ENCODE data around the gene RAD51B.

Gene RAD51B

DNA sequence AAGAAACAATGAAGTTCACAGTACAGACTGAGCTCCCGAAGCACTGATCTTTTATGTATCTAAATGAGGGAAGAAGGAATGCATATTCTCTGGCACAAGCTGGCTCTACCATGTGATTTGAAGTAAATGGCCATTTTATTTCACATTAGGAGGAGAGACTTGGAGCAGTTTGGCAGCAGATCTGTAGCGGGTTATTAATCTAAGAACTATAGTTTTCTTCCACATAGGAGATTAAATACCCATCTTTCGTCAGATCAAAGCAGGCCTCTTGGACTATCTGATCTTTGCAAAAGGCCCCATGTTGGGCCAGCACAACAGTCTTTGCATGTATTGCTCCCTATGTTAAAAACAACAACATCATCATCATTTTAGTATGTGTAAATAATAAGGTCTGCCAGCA is 495.5 kb downstream of the RAD51B start:
- DNase-seq, result no peak

DNA sequence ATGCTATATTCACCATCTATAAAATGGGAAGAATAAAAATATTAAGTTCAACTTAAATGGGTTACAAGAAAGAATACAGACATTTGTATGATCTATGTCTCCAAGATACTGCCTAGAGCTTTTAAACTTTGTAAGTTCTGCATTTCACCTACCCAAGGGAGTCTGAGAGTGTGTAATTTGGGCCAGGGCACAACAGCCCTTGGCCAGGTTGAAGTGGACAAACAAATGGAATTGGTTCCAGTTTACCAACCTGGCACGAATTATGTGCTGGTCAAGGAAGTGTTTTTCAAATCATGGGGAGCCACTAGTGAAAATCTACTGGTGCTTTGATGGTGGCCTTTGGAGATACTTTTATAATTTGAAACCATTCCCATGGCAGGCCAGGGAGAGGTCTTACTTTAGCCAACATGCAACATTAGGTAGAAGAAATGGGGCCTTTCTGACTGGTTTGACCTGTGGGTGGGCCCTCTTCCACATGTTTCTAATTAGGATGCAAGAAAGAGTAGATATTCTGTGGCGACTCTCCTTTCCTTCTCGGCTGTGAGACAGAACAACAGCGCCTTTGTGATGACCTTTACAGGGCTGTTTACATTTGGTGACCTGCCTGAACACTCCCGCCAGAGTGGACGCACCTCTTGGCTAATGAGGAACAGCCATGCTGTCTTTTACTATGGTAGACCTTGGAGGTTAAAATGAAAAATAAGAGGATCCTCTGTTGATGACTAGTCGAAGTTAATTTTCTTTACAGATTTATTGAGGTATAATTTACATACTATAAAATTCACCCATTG is 496.7 kb downstream of the RAD51B start:
- no peak for DNase-seq

DNA sequence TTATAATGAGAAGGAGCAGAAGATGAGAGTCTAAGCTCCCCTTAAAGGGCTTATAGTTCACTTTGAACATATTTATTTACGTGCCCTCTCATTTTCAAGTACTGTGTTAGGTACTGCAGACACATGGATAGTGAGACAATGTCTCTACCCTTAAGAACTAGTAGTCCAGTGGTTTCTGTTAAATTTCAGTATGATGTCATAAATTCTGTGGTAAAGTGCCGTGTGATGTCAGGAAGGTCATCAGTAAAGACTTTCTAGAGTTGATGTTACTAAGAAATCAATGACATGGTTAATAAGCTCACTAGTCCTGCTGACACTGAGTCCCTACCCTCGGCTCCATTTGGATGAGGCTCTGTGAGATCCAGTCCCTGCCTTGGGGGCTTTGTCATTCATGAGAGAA is 497.7 kb downstream of the RAD51B start:
- no peak for DNase-seq

DNA sequence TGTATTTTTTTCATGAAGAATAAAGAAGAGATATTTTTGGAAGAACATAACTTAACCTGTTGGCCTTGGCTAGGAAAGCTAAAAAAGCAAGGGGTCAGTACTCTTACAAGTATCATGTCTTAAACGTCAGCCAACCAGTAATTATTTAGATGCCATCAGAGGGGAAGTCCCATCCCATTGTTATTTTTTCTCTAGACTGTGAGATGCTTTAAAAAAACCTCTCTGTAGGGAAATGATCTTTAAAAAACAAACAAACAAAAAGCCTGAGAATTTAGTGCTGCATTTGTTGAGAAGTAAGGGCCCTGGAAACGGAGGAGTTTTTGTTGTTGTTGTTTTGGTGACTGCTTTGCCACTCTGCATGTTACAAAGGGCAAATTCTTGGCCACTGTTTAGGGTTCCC is 499.2 kb downstream of the RAD51B start:
- DNase-seq, result no peak

DNA sequence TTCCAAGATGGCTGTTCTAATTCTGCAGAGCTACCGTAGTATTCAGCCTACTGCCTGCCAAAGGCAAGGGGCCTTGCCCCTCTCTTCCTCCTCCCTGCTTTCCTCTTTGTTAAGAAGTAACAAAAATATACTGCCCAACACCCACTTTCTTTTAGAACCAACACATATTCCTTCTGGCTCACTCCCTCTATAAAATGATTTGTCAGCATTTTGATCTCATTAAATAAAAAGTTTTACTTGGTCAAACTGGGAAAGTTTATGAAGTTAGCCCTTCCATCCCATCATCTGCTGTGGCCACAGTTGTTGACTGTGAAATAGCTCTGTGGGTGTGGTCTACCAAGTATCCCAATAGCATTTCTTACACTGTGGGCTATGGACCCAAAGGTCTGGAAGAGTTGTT is 500.9 kb downstream of the RAD51B start:
- no peak for DNase-seq

DNA sequence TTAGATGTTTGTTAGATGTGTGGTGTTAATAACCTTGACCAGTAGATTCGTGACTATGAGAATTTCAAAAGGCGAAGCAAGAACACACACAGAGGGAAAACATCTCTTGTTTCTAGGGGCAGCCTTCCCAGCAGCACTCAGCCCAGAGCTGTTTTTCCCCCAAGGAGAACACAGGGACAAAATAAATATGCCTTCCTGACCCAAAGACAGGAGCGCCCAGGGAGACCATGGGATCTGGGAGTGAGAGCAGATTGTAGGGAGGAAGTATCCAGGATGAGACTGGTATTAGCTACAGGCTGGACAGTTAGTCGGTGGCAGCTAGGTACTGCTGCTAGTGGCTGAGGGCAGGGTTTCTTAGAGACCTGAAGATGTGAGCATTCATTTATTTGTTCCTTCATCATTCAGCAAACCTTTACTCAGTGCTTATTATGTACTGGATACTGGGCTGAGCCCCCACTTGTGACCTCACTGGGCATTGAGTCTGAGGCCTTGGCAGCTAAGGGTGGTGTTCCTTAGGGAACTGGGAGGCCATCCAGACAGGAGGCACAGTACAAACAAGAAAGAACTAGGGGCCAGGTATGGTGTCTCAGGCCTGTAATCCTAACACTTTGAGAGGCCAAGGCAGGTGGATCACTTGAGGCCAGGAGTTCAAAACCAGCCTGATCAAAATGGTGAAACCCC is 503.5 kb downstream of the RAD51B start:
- DNase-seq, result no peak

DNA sequence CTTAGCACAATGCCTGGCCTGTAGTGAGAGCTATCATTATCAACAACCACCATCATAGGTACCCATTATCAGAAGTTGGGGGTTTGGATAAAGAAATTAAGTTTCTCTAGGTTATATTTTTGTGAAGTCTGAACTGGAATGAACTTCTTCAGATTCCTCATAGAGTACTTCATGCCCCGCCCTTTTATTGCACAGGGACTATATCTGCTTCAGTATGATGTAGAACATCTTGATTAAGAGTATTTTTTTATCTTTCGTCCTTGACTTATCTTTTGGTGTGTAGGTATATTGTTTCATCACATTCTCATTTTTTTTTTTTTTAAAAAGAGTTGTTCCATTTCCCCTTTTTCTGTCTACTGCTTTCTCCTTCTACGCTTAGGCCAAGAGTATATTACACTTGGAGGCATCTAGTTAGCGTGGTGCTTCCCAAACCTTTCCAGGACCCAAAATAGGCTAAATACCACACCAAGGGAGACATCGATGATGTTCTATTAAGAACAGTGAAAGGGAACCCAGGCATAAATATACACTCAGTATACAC is 505.8 kb downstream of the RAD51B start:
- no peak for DNase-seq

DNA sequence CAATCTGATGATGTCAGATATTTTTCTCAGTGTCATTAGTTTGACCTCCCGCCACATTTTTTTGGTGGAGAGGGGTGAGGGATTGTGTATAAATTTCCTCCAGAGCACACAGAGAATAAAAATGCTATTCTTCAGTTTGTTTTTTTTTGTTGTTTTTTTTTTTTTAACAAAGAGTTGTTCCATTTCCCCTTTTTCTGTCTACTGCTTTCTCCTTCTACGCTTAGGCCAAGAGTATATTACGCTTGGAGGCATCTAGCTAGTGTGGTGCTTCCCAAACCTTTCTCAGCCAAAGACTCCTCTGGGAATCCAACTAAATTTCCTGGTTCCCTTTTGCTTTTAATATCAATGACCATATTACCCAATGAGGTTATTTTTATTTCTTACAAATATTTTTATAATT is 507.7 kb downstream of the RAD51B start:
- no peak for DNase-seq

DNA sequence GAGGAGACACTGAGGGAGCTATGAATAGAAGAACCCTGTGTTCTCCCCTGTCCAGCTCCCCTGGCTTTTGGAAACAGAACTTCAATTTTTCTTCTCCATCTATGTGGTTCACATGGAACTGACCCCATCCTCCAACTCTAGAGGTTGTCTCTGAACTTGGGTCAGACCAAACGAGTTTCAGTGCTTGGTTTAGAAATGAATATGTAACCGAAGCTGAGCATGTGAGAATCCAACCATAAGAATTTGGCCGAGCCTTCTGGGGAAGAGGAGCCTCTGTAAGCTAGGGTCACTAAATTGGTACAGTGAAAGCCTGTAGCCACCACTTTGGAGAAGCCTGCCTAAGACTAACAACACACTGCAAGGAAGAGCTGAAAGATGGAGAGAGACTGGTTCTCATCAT is 508.9 kb downstream of the RAD51B start:
- no peak for DNase-seq

DNA sequence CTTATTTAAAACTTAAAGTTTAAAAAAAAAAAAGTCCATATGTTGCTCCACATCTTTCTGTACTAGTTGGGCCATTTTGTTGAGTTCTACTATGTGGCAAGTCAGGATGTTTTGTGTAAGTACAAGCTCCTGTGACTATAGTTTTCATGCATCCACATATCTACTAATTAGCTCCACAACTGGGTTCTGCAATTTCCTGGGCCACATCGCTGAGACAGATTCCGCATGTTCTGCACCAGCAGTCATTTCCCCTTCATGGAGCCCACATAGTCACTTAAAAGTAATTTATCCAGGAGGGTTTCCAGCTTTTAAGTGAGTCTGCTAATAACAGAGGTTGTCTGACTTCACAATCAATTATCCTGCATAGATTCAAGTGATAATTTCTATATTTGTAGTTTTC is 511.8 kb downstream of the RAD51B start:
- no peak for DNase-seq

DNA sequence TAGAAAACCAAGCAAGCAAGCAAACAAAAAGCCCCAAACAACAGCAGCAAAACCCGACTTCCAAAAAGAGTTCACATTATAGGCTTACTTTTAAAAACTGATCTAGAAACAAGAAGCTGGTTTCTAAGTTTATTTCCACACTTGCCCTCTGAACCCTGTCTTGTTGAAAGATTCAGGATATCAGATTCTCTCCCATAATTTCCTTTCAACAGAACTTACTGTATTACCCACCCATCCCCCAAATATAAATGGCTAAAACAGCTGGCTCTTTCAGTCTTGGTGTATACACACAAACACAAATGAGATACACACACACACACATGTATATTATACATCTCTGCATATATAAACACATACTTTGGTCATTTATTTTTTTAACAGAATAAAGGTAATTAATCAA is 512.4 kb downstream of the RAD51B start:
- no peak for DNase-seq

DNA sequence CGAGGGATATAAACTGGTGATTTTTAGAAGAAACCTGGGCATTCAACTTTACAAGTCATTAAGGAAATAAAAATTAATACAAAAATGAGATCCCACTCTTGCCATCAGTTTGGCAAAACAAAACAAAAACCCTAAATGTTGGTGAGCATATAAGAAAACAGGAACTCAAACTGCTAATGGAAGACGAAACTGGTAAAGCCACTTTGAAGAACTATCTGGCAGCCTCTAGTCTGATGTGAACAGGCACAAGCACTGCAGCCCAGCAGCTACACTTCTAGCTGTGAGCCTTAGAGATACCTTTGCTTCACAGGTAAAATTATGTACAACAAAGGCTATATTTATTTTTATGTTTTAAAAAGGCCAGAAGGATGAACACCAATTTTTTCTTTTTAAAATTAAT is 513.7 kb downstream of the RAD51B start:
- no peak for DNase-seq

DNA sequence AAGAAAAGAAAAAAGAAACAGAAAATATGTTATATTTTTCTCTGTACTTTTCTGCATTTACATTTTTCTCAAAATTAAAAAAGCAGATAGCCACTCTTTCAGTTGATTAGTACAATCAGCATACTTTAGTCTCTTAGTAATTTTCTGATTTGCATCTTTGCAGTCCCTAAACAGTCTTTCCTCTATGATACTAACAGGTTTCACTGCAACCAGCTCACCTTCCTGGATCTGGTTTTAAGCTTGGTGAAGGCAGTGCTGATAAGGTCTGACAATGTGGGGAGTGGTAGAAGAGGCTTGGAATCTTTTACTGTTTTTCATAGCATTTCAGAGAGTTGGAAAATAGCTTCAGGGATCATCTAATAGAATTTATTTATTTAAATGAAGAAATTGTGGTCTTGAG is 515.7 kb downstream of the RAD51B start:
- no peak for DNase-seq

DNA sequence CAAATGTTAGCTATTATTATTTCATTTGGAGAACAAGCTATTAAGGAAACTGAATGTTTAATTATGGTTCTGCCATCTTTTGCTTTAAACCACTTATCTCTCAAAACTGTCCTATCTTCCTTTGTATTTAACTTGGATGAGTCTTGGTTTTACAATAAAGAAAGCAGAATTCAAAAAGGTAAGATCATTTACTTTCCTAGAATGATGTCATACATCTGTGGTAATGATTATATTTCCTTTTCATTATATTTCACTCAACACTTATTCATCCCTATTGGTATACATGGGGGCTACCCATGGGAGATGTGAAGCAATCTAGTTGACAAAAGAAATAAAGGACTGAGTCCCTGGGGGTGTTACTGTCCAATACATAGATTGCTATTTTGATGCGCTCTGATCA is 516.6 kb downstream of the RAD51B start:
- DNase-seq, result no peak

DNA sequence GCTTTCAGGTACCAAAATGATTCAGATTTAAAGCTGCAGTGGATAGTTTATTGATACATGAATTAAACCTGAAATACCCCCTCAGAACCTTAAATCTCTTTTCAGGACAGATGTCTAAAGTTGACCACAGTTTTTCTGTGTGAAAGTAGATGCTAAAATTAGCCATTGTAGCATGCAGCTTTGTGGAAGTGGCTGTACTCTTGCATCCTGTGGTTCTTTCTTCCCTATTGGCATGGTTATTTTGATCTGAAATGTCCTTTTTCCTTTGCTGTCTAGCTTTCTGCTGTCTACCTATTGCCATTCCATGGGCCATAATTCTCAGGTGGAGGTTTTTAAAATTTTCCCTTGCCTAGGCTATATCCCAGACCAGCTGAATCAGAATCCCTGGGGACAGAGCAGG is 517.7 kb downstream of the RAD51B start:
- DNase-seq, result no peak

DNA sequence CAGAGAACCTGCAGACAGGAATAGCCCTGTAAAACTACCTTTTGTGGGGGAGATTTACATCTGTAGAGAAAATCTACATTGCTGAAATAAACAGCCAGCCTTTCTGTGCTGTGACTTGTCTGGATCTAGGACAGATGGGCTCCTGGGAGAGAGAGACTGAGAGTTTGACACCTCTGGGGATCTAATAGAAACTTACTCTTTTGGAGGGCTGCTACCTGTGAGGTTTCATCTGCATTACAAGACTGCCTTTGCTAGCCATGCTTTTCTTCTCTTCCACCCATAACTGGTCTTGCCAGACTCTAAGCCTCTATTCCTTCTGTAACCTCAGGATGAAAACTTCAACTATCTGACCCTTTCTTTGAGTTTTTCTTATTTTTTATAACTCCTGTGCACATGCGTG is 520.7 kb downstream of the RAD51B start:
- no peak for DNase-seq

DNA sequence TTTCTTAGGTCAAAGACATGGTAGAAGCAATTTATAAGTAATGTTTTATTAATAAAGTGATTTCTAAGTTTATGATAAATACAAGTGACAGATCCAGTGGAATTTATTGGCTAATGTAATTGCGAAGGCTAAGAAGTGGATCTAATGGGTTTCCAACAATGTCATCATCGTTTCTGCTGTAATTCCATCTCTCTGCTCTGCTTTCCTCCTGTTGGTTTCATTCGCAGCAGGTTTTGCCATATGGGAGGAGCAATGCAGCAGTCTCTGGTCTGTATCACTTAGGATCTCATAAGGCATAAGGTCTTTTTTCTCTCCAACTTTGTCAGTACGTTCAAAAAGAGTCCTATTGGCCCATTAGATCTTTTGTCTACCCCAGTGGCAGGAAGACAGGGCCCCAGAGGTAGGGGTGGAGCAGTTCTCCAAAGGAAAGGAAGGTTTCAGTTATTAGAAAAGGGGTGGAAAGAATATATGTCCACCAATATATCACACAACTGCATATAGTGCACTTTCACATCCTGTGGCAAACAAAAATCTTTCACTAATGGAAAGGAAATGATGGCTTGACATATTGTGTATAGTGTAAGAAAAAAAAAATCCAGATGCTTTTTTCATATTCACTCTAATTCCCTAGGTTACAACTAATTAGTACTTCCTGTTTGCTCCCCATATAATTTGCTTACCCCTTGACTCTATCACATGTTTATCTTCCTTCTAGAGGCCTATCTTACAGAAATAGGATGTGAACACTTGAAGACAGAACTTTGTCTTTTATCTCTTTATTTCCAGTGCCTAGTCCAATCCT is 522.0 kb downstream of the RAD51B start:
- DNase-seq, result no peak

DNA sequence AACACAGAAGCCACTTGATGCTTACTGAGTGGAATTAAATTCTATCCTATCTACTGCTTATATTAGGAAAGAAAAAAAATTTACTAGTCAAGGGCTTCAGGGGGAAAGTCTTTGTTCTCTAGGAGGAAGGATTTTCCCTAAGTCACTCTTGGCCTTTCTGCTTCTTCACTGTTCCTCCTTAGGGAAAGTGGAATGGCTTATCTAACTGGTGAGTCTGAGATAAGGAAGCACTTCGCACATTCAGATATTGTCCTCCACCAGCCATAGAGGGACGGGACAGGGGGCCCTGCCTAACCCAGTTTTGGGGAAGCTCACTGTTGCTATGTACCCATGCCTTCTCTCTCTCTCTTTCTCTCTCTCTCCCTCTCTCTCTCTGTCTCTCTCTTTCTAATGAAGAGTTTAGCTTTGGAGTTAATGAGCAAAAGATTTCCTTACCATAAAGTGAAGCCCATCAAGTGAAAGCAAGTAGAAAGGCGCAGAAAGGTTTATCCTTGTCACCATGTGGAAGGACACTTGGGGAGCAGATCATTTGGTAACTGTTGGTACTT is 522.7 kb downstream of the RAD51B start:
- no peak for DNase-seq

DNA sequence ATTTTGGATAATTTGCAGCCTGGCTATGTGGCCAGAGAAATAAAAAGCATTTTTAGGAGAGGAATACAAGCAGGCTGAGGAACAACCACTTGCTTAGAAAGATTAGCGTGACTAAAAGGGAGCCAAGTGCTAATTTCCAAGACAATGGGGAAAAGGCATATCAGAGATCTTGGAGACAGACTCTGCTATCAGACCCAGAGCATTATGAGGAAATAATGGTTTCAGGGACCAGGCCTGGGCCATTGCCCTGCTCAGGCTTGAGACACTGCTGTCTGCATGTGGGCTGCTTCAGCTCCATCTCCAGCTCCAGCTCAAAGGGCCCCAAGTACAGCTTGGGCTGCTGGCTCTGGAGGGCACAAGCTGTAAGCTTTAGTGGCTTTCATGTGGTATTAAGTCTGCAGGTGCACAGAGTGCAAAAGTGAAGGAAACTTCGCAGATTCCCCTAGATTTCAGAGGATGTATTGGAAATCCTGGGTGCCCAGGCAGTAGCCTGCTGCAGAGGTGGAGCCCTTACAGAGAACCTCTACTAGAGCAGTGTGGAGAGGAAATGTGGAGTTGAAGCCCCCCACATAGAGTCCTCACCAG is 524.0 kb downstream of the RAD51B start:
- no peak for DNase-seq

DNA sequence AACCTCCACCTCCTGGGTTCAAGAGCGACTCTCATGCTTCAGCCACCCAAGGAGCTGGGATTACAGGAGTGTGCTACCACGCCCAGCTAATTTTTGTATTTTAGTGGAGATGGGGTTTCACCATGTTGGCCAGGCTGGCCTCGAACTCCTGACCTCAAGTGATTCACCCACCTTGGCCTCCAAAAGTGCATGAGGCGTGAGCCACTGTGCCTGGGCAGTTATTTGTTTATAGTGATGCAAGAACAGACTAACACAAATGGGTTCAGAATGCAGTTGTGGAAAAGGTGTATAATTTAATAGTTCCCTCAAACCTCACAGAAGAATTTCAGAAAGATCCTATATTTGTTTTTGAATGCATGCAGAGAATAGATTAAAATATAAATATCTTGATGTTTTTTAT is 526.2 kb downstream of the RAD51B start:
- no peak for DNase-seq

DNA sequence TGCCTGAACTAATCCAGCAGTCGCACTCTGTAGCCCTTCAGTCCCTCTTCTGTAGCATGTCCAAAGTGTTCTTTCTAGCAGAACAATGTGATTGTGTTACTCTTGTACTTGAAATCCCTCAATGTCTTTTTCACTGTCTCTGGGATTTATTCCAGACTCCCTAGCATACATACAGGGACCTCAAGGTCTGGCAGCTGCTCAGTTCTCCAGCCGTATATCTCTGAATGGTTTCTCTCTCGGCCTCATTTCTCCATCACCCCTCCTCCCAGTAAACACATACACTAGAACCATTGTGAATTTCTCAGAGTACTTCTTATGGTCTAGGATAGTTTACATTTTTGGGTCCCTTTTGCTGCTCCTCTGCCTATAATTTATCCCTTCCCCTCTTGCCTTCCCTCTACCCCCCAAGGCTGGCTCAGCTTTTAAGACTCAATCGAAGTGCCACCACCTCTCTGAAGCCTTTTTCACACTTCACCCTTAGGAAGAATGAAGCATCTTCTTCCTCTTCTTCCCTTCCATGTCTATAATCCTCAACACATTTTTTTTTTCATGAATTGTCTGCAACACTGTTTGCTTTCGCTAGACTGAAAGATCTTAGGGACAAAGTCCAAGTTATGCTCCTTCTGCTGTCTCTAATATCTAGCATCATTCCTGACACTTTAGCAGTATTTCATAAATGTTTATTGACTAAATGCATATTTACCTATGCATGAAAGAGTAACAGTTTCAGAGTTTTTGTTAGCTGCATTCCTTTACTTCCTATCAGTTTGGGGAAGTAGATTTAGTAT is 527.2 kb downstream of the RAD51B start:
- DNase-seq, result no peak

Measured in NCI-H510A (cell line).